SU-DHL-6 (cell line): ENCODE results near the gene SCRN2.

Experiments used
- H2AFZ ChIP-seq: fragments of 200-600 bp; sonication (generic); 2 replicates; pipeline ENCODE4 v1.6.1; 2014; ENCODE audit warnings: low read depth, mild to moderate bottlenecking, moderate library complexity, mixed read lengths, antibody characterized with exemption, low read length; ENCODE audit not compliant: severe bottlenecking
- H3F3A ChIP-seq: fragments of 200-600 bp; shearing (Covaris generic); 2 replicates; pipeline ENCODE4 v1.6.0; 2016; ENCODE audit warnings: antibody characterized with exemption, mild to moderate bottlenecking; ENCODE audit not compliant: insufficient read depth
- H3K27ac ChIP-seq: fragments of 200-600 bp; sonication (generic); 2 replicates; pipeline ENCODE4 v1.5.1; 2016; ENCODE audit warnings: low read depth, mild to moderate bottlenecking, low read length, moderate library complexity, mixed read lengths
- H3K27me3 ChIP-seq: fragments of 200-600 bp; sonication (generic), shearing (Covaris generic); 2 replicates; pipeline ENCODE4 v1.6.0; 2014; ENCODE audit warnings: mild to moderate bottlenecking, low read length
- H3K36me3 ChIP-seq: fragments of 200-600 bp; sonication (generic); 2 replicates; pipeline ENCODE4 v1.6.1; 2014; ENCODE audit warnings: mild to moderate bottlenecking, low read length, mixed read lengths
- H3K4me2 ChIP-seq: fragments of 300-600, 200-600 bp; shearing (Covaris generic), sonication (generic); 2 replicates; pipeline ENCODE4 v1.6.0; 2014; ENCODE audit warnings: low read length, low read depth, mild to moderate bottlenecking; ENCODE audit not compliant: poor library complexity, severe bottlenecking
- H3K4me3 ChIP-seq: fragments of 200-600 bp; sonication (generic); 2 replicates; pipeline ENCODE4 v1.5.1; 2014; ENCODE audit warnings: antibody characterized with exemption, low read length, mild to moderate bottlenecking, mixed read lengths; ENCODE audit not compliant: insufficient read depth, poor library complexity, severe bottlenecking
- H3K79me2 ChIP-seq: fragments of 200-600 bp; sonication (generic); 2 replicates; pipeline ENCODE4 v1.6.1; 2014; ENCODE audit warnings: mild to moderate bottlenecking, low read length, moderate library complexity; ENCODE audit not compliant: insufficient read depth
- H3K9ac ChIP-seq: fragments of 200-600 bp; sonication (generic); 2 replicates; pipeline ENCODE4 v1.7.0; 2014; ENCODE audit warnings: mild to moderate bottlenecking, low read length
- H3K9me2 ChIP-seq: fragments of 200-600 bp; sonication (generic); replicated peaks from 2 replicates; pipeline ENCODE4 v1.6.1; 2014; ENCODE audit warnings: low read length; ENCODE audit not compliant: insufficient read depth
- H3K9me3 ChIP-seq: fragments of 200-600 bp; sonication (generic); 2 replicates; pipeline ENCODE4 v1.6.1; 2014; ENCODE audit warnings: low read length, mixed read lengths; ENCODE audit not compliant: insufficient read depth
- H4K20me1 ChIP-seq: fragments of 200-600 bp; sonication (generic); 2 replicates; pipeline ENCODE4 v1.6.1; 2014; ENCODE audit warnings: low read depth, mild to moderate bottlenecking, antibody characterized with exemption, low read length, moderate library complexity, mixed read lengths
- CTCF ChIP-seq: fragments of 200-600 bp; sonication (generic); IDR thresholded peaks from one replicate; pipeline ENCODE4 v1.5.1; 2017; ENCODE audit warnings: antibody characterized with exemption, mild to moderate bottlenecking, low read length, moderate library complexity; ENCODE audit not compliant: insufficient read depth, poor library complexity, severe bottlenecking
- EZH2phosphoT487 ChIP-seq: fragments of 200-600 bp; sonication (generic), shearing (Covaris generic); conservative IDR thresholded peaks from 2 replicates; pipeline ENCODE4 v1.6.1; 2018; ENCODE audit warnings: mild to moderate bottlenecking, antibody characterized with exemption, low read length, moderate library complexity, mixed read lengths

The SCRN2 gene

DNA sequence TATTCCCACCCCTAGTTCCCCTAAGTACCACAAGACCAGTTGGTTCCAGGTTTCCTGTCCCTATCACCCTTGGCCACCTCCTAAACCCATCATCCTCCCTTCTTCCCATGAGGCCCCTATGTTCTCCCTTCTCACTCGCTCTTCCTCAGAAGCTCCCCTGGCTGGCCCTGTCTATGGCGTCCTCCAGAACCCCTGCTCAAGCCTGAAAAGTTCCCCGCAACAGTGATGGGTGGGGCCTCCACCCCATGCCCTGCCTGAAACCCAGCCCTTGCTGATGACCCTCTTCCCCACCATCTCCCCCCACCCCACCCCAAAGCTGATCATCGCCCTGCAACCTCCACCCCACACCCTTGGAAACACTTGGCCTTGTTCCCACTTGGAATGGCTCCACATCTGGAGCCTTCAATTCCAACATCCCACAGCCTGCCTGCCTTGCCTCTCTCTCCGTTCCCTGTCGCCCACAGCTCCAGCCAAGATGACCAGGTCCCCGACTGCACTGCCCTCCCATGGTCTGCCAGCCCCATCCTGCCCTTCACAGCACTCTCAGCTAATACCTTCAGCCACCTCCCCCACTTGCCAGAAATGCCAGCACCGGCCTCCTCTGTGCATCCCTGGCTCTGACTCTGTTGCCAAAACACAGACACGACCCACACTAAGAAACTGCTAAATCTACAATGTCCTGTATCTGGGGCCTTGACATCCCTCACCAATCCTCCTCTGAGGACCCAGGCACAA is 30.0 kb downstream of the SCRN2 start:
- Histone ChIP-seq H3K79me2 (no peaks in the 10 kb centered on the region), H3K4me2 (no peak overlapping the region), H3K4me3 (no peak overlapping the region), H3K27me3 (no peaks in the 10 kb centered on the region), H3K9me2 (no peaks in the 10 kb centered on the region), H4K20me1 (no peaks in the 10 kb centered on the region), H3K9me3 (no peaks in the 10 kb centered on the region), H3K36me3 (no peaks in the 10 kb centered on the region), H3K9ac (no peak overlapping the region), H2AFZ (no peak overlapping the region), H3F3A (no peaks in the 10 kb centered on the region), H3K27ac (no peak overlapping the region)
- TF ChIP-seq EZH2phosphoT487 (no peak), CTCF (no peak)

DNA sequence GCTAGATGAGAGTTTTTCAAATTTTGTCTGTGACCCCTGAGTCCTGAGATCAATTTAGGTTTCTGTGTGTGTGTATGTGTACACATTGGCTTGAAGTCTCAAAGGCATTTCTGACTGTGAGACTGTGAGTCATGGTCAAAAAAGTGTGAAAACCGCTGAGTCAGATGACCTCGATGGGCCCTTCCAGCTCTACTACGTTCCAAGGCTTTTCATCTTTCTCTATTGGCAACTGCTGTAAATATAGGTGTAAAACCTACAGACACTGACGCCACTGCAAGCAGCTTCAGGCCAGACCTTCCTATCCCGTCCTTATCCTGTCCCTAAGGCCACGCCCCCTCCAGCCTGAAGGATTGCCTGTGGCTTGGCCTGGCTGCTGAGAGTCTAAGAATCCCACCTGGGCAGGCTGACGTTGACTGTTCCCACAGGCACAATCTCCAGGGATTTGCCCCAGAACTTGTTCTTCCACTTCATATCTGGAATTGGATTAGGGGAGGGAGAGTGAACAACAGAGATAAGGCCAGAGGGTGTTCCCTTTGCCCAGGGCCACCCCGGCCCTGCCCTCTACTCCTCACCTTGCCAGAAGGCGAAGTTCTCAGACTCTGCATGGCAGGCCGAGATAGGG is 30.8 kb downstream of the SCRN2 start:
- Histone ChIP-seq H3K27ac (no peak overlapping the region), H3F3A (no peaks in the 10 kb centered on the region), H3K9ac (no peak overlapping the region), H3K4me2 (no peak overlapping the region), H3K9me3 (no peaks in the 10 kb centered on the region), H3K79me2 (no peaks in the 10 kb centered on the region), H3K27me3 (no peaks in the 10 kb centered on the region), H4K20me1 (no peaks in the 10 kb centered on the region), H3K36me3 (no peaks in the 10 kb centered on the region), H3K9me2 (no peaks in the 10 kb centered on the region), H3K4me3 (no peak overlapping the region), H2AFZ (no peak overlapping the region)
- no peak for TF ChIP-seq CTCF
- TF ChIP-seq EZH2phosphoT487, result no peak

GRCh38 chr17:47808830-47809480 is 32.1 kb downstream of the SCRN2 start:
- no peaks in the 10 kb centered on the region for H3K9me3 ChIP-seq
- no peaks in the 10 kb centered on the region for H3K9me2 ChIP-seq
- no peaks in the 10 kb centered on the region for H4K20me1 ChIP-seq
- H3K27me3 ChIP-seq, result no peaks in the 10 kb centered on the region
- no peak overlapping the region for H3K27ac ChIP-seq
- H3K36me3 ChIP-seq, result no peaks in the 10 kb centered on the region
- H3K9ac ChIP-seq, result no peak overlapping the region
- no peak overlapping the region for H3K4me2 ChIP-seq
- no peak overlapping the region for H3K4me3 ChIP-seq
- no peaks in the 10 kb centered on the region for H3K79me2 ChIP-seq
- TF ChIP-seq CTCF (no peak), EZH2phosphoT487 (no peak)
- no peaks in the 10 kb centered on the region for H3F3A ChIP-seq
- H2AFZ ChIP-seq, result no peak overlapping the region
